ENCODE measurements around the gene ABCB10. TPM values are rescaled to one million over a fixed set of nuclear protein-coding genes. Genes with fewer than 3 reads are reported as not detected.
A peak's percentile ranks its signal among the peaks of the same experiment; 100 is the strongest.

ABCB10 gene
- total RNA-seq, 1 experiment from 2014 or later: 13.8 TPM

DNA sequence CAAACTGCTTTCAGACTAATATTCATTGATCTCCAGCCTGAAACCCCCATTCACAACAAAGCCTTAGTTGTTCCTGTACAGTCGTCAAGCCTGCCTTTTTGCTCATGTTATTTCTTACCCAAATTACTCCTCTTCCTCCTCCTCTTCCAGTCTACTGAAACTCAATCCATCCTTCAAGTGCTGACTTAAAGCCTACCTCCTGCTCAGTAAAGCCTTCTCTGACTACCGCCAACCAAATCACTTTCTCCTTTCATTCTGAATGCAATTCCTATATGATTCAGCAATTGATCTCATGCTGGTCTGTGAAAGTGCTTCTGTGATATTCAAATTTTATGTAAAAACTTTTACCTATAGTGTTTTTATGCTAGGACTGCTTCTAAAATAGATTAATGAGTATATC, 48.9 kb upstream of the ABCB10 start:
- Histone ChIP-seq H3K27ac (ENCODE audit: insufficient read length, low read depth, low read length) (no peak overlapping the region), H4K5ac (ENCODE audit: insufficient read length, low read depth, low read length) (no peak overlapping the region), H2BK20ac (ENCODE audit: low read depth, low read length, poor library complexity, severe bottlenecking) (no peak overlapping the region), H2BK5ac (ENCODE audit: insufficient read length, low read length) (no peak overlapping the region), H3K23me2 (ENCODE audit: insufficient read length, low read depth, low read length, poor library complexity, severe bottlenecking) (no peaks in the 10 kb centered on the region), H3K14ac (ENCODE audit: insufficient read depth, low read length) (no peak overlapping the region), H3K9ac (ENCODE audit: extremely low read depth, insufficient read length, low read length) (no peak overlapping the region), H3K18ac (ENCODE audit: insufficient read length, low read depth, low read length) (no peak overlapping the region), H3K4ac (ENCODE audit: low read depth, low read length) (no peak overlapping the region), H4K8ac (replicated peaks; ENCODE audit: insufficient read length, low read depth, low read length) (no peak overlapping the region), H2BK15ac (ENCODE audit: low read depth, low read length) (no peak overlapping the region), H2AFZ (ENCODE audit: low read length) (no peak overlapping the region), H3K4me1 (ENCODE audit: insufficient read depth, low read length) (no peaks in the 10 kb centered on the region; the same call in 1 of the 2 replicates), H3K27me3 (ENCODE audit: insufficient read depth, low read length) (no peaks in the 10 kb centered on the region), H4K91ac (ENCODE audit: insufficient read length, low read depth, low read length) (no peak overlapping the region), H3K79me1 (ENCODE audit: insufficient read depth, low read depth, low read length, poor library complexity, severe bottlenecking) (no peaks in the 10 kb centered on the region), H3K79me2 (ENCODE audit: insufficient read depth, low read length) (no peaks in the 10 kb centered on the region), H3K4me2 (ENCODE audit: insufficient read depth, insufficient read length, low read length) (no peak overlapping the region), H2BK12ac (ENCODE audit: insufficient read length, low read depth, low read length) (no peak overlapping the region), H3K56ac (ENCODE audit: insufficient read length, low read depth, low read length) (no peak overlapping the region), H3K9me3 (ENCODE audit: control insufficient read depth, low read depth, low read length) (no peaks in the 10 kb centered on the region), H2AK5ac (ENCODE audit: insufficient read length, low read length) (no peak overlapping the region), H3T11ph (ENCODE audit: low read length) (no peak overlapping the region), H3K23ac (ENCODE audit: insufficient read length, low read depth, low read length) (no peak overlapping the region), H2BK120ac (ENCODE audit: low read depth, low read length, poor library complexity, severe bottlenecking) (no peak overlapping the region), H4K20me1 (ENCODE audit: control insufficient read depth, insufficient read depth, insufficient read length) (no peaks in the 10 kb centered on the region)
- peaks cover 17 to 70% (median 45%) of the 10 kb centered on the region in 3 experiments; a peak in 6 of 7 replicates for H3K36me3 Mint-ChIP-seq (ENCODE audit: insufficient read depth in 1 of 3, low read depth in 3 of 3)
- H3K27ac Mint-ChIP-seq: peak overlapping the region in 2 of 3 experiments; percentile 5 to 9; a peak in 3 of 7 replicates
- H3K4me1 Mint-ChIP-seq: peaks cover 7 to 9% of the 10 kb centered on the region in 2 experiments; a peak in 3 of 4 replicates
- no peak overlapping the region; a peak in 1 of 5 replicates for H3K4me3 Mint-ChIP-seq
- H3K9me3 Mint-ChIP-seq: no peaks in the 10 kb centered on the region
- no peak for TF ChIP-seq CTCF (conservative IDR thresholded peaks at IDR 0.05)
- WGBS (ENCODE audit: extremely low coverage, insufficient read length, low lambda C conversion rate): no CpG with 5 or more reads among the region's 2 CpGs
- no peaks in the 10 kb centered on the region for H3K27me3 Mint-ChIP-seq (ENCODE audit: low read depth)
- no peak for DNase-seq

Data from H9 (cell line).